HS-27A (cell line): ENCODE data around the gene PTPRK.

Experiments
- DNase-seq: peaks from one replicate; pipeline ENCODE4 v3.0.0-alpha.2; 2012; ENCODE audit warnings: low read depth, missing footprints

The PTPRK gene

GRCh38 chr6:127923135-127923534, 597.3 kb downstream of the PTPRK start:
- DNase-seq, result no peak

DNA sequence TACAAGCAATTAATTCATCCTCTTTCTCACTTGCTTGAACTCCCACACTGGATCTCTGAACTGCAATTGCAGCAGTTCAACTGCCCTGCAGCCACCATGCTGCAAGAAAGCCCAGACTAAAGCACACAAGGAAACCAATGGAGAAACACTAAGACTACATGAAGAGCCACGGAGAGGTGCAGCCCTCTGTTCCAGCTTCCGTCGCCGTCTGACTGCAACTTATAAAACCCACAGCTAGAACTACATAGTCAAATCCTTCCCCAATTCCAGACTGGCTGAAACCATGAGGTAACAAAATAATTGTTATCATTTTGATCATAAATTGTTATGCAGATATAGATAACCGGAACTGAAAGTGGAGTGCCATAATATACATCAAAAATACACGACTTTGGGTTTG, 598.4 kb downstream of the PTPRK start:
- DNase-seq, result no peak

DNA sequence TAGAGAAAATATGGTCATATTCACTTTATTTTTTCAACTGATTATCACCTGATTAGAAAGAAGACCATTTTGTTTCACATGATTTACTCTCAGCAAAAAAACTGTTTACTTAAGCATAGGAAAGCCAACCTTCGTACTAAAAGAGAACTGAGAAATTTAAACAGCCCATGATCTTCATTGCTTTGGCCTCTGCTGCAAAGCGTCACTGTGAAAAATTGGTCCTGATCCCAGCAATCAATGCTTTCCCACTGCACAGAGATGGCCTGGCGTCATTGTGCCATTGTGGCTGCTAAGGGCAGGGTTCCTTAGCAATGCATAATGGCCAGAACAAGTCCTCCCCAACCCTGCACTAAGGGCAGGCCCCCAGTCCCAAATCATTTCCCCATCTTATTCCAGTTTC, 599.6 kb downstream of the PTPRK start:
- no peak for DNase-seq
